ENCODE measurements around the gene SPOCK3.
"Not testable (repeated sequence)": the region's sequence is repeated elsewhere in the genome, so short reads cannot be mapped to it uniquely, and the experiment has no call there.

Gene SPOCK3

DNA sequence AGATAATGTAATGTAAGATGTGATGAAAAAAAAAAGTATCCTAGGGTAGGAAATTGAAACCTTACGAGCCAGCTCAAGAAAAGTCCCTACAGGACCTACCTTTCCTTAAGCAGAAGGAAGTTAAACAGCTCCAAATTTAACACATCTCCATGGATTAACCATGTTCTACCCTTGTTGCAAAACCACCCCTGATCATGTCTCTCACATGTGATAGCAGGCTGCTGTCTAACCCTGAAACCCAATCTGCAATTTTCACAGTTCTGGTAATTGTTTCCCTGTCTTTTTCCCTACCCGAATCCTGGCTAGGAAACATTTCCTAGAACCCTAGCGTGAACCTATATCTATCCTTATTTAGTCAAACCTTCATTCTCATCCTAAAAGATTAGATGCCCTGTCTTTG, 198.9 kb downstream of the SPOCK3 start:
- no peak for DNase-seq (ENCODE audit: low spot score)

DNA sequence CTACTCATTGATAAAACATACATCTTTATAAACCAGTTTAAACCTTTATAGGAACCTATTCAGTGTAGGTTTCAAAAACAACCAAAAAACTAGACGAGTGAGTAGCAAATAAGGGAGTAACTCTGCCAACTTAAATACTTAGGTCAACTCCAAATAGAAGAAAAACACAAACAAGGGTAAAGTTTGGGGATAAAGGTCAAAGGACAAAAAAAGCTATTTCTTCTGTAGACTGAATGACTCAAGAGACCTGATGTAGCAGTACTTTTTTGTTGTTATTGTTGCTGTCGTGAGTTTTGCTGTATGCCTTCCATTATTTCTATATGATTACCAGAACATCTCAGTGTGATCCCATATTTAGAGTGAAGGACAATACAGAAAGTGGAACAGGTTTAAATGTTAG, 199.3 kb downstream of the SPOCK3 start:
- no peak for DNase-seq (ENCODE audit: low spot score)

DNA sequence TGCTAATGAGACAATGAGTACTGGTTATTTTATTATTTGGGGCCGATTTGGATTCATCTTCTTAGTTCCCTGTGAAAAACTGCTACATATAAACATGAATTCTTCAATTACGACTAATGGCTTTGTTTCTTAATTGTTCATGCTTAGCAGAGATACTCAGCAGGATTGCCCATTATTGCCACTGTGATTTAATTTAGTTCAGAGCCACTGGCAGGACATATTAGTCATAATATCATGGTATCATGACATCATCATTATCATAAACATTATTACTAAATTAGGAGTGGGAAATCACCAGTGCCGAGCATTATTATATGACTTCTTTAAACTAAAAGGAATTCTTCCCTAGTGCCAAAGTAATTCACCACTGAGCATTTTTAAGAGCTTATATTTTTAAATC, 201.4 kb downstream of the SPOCK3 start:
- DNase-seq (ENCODE audit: low spot score) = peak; percentile 20

DNA sequence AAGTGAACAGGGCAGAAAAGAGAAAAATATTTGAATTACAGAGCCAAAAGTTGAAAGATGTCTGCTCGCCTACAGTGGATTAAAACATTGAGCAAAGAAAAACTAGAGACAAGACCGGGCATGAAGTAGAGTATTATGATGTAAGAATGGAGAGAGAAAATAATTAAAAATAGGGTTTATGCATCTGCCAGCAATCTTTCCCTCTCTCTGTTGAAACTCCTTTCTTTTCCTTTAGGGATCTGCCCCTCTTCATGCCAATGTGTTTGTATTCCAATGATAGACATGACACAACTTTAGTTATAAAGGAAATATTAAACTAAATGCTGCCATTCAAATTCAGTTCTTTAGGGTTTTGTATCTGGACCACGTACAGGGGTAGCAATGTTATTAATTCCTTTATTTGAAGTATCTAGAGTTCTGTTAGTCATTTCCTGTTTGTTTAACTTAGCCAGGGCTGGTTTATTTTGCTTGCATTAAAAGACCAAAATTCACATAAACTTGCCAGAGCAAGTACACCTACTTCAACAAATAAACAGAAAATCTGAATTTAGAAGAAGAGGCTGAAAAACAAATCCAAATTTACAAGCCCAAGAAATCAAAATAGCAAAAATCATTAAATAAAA, 202.6 kb downstream of the SPOCK3 start:
- DNase-seq (ENCODE audit: low spot score) = no peak

DNA sequence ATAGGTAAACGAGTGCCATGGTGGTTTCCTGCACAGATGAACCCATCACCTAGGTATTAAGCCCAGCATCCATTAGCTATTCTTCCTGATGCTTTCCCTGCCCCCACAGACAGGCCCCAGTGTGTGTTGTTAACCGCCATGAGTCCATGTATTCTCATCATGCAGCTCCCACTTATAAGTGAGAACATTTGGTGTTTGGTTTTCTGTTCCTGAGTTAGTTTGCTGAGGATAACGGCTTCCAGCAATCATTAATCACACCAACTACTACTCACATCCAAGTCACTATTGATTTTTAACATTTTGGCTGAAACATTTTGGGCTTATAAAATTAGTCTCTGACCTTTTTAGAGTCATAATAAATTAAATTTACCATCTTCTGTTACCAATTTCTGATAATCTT, 205.3 kb downstream of the SPOCK3 start:
- DNase-seq (ENCODE audit: low spot score) = no peak

DNA sequence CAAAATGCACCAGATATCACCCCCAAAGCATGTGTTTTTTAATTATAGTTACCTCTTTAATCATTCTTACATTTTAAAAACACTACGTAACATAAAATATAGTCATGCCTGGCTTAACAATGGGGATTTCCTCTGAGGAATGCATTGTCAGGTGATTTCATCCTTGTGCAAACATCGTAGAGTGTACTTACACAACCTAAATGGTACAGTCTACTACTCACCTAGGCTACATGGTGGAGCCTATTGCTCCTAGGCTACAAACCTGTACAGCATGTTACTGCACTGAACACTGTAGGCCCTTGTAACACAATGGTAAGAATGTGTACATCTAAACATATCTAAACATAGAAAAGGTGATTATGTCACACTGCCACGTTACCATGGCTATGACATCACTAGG, 208.6 kb downstream of the SPOCK3 start:
- peak; percentile 49 for DNase-seq (ENCODE audit: low spot score)

DNA sequence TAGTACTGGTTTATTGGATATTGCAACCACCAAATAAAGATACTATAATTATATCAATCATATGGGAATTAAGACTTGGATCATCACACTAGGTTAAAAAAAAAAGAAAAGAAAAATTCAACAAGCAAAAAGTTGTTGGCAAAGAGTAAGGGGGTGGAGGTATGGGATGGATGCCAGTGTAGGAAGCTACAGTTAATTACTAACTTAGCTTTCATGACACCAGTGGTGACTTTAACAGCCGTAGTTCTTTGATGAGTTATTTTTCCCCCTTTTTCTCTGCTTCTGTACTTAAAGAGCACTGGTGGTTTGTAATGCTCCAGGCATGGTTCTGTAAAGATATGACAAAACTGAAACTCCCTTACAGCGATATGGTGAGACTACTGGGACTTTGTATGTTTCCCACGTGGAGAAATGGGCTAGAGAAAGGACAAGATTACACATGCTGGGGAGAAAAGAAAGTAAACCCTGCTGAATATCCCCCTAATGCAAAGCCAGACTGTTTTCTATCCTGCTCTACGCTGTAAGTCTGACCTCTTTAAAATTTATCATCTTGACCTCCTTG, 210.8 kb downstream of the SPOCK3 start:
- DNase-seq (ENCODE audit: low spot score) = peak; percentile 23

DNA sequence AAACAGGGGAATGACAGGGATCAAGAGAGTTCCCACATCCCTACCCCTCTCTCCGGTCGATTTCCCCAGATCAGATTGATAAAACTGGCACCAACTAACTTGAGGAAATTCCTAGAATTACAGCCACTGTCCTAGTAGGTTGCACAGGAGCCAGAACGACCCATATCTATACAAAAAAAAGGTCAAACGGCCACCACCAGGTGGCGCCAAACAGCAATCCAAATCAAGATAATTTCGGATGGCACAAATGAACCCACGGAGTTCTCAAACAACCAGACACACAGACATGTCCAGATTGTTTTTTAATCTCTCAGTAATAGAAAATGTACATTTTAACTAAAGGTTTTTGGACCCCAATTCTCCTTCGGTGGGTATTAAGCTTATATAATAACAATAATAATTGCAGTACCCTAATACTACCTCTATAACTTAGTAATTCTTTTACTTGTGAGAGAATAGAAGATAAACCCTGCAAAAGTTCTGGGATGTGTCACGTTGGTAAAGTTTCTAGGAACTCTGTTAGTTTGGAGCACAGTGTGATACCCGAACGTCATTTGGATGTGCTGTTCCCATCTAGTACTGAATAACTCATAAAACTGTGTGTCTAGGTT, 212.6 kb downstream of the SPOCK3 start:
- DNase-seq (ENCODE audit: low spot score) = peak; percentile 67

DNA sequence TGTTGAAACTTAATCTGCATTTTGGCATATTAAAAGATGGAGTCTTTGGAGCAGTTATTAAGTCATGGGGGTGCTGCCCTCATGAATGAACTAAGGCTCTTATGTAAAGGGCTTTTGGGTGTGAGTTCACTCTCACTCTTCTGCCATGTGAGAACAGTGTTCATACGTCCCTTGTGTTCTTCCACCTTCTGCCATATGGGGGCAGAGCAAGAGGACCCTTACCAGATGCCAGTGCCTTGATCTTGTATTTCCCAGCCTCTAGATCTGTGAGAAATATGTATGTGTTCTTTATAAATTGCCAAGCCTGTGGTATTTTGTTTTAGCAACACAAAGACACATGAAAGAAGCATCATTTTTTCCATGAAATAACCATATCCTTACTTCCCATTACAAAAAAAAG, 213.9 kb downstream of the SPOCK3 start:
- no peak for DNase-seq (ENCODE audit: low spot score)

DNA sequence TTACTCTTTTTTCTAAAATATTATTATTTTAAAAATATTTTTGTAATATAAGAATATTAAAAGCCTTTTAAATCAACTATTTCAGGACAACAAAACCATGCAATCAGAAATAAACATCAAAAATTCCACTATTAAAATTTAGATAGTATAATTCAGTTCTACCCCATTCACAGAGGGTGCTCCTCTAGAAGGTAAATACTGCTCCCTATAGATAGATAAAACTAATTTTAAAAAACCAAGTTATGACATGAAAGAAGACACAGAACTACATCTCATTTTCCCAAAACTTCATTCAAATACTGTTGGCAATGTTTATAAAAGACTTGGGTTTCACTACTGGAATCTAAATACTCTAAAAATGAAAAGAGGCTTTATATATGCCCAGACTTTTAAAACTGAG, 219.3 kb downstream of the SPOCK3 start:
- no peak for DNase-seq (ENCODE audit: low spot score)

DNA sequence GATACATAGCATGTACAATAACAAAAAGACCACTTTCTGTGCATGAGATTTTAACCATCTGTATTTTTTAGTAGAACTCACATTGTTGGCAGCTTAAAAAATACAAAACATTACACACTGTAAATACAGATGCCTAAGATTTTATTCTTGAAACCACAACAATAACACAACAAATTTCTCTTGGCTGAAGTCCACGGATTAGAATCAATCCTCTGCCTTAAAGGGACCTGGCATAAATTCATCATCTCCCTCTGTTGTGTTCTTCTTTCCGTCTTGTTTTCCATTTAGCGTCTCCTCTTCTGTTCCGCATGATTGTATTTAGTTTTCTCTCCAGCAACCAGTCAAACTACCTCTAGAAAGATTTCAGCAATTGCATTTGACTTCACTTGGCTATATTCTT, 231.0 kb downstream of the SPOCK3 start:
- DNase-seq (ENCODE audit: low spot score) = no peak

DNA sequence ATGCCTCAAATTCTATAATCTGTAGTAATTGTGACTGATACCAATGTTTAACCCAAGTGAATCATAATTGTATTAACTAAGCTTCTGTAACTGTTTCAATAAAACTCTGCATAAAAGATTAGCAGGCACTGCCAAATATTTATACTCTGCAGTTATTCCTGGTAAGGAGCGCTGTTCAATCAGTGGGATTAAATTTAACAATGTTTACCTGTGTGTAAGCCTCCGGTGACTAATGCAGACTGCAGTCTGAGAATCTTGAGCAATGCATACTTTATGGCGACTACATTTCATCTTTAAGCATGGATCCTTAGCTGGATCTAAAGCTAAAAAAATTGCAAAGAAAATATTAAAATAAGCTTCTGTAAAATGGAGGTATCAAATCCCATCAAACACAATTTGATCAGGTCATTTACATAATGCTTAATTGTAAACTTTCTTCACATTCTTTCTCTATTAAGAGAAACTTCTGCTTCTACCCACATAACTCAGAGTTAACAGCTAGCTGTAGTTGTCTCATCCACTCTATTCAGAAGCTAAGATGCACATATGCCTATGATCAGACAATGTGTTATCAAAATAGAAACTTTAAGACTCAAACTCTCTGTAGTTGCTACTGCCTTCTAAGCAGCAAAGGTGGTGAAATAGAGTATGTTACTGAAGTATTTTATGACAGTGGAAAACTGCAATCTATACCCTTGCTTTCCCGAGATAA, 234.0 kb downstream of the SPOCK3 start:
- no peak for DNase-seq (ENCODE audit: low spot score)

DNA sequence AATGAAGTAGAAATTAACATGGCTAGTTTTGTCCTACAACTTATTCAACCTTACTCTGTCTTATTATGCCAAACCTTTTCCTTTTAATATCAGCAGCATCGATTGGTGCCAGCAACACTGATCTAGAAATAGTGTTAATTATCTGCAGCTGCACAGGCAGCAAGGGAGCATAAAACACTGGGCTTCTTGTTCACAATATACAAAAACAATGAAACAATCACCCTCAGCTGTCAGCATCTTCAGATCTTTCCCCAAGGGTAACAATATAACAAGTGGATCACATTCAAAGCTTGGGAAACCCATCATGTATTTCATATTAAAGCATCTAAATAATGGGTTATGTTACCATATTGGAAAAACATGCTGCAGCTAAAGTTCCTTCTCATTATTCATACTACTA, 238.1 kb downstream of the SPOCK3 start:
- DNase-seq (ENCODE audit: low spot score) = no peak

DNA sequence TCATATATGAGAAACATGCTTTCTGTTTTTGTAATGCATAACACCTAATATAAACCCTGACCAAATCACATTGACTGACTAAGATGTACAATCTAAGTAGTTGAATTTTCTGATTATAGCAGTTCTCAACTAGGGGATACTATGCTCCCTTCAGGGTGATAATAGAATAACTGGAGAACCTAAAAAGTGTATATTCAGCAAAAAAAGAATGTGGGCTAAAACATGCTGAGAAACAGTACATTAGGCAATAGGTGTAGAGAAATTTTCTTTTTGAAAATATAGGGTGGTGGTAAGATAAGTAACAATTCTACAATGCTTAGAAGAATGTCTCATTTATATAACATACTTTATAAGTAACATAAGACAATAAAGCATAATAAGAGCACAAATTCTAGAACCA, 239.6 kb downstream of the SPOCK3 start:
- no peak for DNase-seq (ENCODE audit: low spot score)

DNA sequence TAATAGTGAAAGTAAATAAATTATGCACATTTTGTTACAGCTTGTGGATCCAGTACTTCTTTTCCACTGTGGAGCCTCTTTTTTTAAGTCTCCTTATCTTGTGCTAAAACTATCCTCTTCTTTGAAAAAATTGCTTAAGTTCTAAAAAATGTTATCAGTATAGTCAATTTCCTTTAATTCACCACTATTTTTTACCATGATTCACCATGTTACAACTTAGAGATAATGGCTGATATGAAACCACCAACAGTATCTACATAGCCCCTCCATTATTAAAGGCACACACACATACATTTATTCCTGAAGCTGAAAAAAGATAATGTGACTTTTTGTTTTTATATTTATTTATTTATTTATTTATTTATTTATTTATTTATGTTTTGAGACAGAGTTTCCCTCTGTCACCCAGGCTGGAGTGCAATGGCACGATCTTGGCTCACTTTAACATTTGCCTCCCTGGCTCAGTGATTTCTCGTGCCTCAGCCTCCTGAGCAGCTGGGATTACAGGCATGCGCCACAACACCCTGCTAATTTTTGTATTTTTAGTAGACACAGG, 243.2 kb downstream of the SPOCK3 start:
- no peak for DNase-seq (ENCODE audit: low spot score)

DNA sequence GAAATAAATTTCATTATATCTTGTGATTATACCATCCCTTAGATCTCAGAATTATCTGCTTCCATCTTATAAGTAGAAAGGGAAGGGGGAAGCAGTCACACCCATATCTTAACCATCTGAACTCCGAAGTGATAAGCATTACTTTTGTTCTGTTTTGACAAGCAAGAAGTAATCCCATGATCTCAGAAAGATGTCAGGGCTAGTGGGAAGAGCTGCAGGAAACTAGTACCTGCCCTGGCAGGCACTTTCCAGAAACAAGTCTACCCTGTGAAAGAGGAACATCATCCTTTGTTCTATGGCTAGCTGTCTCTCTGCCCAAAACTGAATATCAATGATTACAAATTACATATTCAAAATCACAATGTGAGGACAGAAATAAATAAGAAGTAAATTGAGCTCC, 244.4 kb downstream of the SPOCK3 start:
- DNase-seq (ENCODE audit: low spot score) = no peak

DNA sequence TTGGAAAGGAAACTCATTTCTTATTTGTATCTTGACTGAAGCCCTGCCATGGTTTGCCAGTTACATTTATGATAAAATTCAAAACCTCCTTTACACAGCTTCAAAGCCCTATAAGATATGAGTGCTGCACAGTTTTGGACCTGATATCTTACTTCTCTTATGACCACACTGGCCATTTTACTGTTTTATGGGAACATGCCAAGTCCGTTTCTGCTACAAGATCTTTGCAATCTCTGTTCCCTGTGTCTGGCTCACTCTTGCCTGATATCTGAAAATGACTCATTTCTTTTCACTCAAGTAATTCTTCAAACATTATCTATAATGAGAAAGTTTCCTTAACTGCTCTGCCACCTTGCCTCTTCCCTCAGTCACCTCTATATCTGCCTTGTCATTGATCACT, 247.3 kb downstream of the SPOCK3 start:
- DNase-seq (ENCODE audit: low spot score) = no peak

DNA sequence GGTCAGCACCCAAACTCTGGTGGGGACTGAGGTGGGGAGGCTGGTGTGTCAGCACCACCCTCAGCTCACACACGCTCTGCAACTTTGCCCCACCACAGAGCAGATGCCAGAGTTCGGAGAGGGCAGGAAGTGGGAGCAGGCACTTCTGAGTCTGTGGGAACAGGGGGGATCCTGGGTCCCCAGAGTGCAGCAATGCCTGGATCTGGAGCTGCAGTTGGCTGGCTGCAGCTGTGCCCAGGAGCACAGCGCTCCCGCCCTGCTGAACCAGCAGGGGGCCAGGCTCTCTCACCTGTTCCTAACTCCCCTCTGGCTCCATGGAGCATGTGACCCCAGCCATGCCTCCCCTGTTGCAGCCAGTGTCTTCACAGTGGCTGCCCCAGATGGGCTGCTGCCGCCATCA, 252.4 kb downstream of the SPOCK3 start:
- no peak for DNase-seq (ENCODE audit: low spot score)

DNA sequence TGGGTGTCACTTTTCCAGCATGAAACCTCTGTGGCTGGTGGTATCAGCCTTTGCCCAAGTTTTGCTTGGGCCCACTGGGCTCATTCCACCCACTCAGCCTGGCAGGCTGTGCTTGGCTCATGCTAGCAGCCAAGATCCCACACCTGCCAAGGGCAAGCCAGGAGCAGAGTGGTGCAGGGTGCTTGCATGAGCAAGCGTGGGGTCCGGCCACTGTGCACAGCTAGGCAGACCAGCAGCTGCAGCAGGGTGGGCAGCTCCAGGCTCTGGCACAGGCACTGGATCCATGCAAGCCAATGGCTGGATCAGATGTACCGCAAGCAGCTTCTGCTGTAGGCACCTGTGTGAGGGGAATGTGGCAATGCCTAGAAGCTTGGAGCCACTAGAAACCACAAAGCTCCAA, 253.9 kb downstream of the SPOCK3 start:
- no peak for DNase-seq (ENCODE audit: low spot score)

DNA sequence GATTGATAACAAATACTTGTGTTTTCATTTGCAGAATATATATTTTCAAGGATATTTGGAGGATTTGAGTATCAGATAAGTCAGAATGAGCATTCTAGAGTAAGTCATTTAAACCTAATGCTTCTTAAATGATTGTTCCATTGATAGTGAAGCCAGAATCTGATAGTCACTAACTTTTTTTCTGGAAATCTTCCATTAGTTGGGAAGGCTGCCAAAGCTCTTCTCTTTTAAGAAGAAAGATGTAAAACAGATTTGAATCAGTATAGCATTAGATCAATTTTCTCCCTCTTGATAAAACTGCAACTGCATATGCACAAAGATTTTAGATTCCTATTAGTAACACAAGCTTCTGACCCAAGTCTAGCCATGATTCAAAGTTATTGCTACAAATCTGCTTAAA, 256.7 kb downstream of the SPOCK3 start:
- DNase-seq (ENCODE audit: low spot score) = no peak

DNA sequence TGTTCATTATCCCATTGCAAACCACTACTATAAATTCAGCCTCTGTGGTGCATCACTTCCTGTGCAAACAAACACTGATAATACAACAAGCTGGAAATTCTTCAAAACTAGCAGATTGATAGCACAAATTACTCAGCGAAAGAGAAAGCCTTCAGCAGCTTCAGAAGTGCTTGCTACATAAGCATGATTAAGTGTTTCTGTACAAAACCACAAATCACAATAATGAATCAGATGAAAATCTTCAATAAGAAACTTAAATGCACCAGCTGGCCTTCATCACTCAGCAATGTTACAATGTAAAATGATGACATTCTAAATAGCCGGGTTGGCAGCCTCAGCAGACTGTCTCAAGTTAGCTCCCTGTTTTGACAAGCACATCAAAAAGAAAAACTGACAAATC, 262.2 kb downstream of the SPOCK3 start:
- peak; percentile 1 for DNase-seq (ENCODE audit: low spot score)

DNA sequence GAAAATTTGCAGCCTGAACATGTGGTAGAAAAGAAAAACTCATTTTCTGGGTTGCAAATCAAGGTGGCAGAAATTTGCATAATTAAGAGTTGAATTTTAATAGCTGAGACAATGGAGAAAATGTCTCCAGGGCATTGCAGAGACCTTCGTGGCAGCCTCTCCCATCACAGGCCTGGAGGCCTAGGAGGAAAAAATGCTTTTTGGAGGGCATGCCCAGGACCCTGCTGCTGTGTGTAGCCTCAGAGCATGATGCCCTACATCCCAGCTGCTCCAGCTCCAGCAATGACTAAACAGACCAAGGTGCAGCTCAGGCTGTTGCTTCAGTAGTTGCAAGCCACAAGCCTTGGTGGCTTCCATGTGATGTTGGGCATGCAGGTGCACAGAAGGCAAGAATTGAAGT, 266.1 kb downstream of the SPOCK3 start:
- not testable (repeated sequence) for DNase-seq (ENCODE audit: low spot score)

DNA sequence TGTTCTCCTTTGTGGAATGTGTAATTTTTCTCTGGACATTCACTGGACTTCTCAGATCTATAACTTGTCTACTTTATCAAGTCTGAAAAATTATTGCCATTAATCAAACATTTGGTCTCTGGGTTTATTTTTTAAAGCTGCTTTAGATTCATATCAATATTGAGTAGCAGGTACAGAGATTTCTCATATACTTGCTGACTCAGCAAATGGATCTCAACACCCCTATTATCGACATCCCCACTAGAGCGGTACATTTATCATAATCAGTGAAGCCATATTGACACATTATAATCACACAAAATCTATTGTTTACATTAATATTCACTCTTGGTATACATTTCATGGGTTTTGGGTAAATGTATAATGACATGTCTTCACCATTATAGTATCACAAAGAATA, 268.7 kb downstream of the SPOCK3 start:
- DNase-seq (ENCODE audit: low spot score) = no peak

All from kidney tubule cell (primary cell).